ENCODE data around the gene NUP37.
"Not testable (repeated sequence)": the region's sequence is repeated elsewhere in the genome, so short reads cannot be mapped to it uniquely, and the experiment has no call there.

NUP37 gene

GRCh38 chr12:102106905-102107304 is 13.0 kb downstream of the NUP37 start:
- H3K4me3 ChIP-seq (ENCODE audit: control insufficient read depth, low read depth, low read length), result no peak overlapping the region
- no peak for TF ChIP-seq CTCF (IDR thresholded peaks at IDR 0.05; ENCODE audit: control insufficient read depth, insufficient read depth, low read depth, low read length, missing control alignments)
- no peak for DNase-seq (ENCODE audit: low read depth)

- no peak for TF ChIP-seq CTCF (IDR thresholded peaks at IDR 0.05; ENCODE audit: control insufficient read depth, insufficient read depth, low read depth, low read length, missing control alignments)
- no peak overlapping the region for H3K4me3 ChIP-seq (ENCODE audit: control insufficient read depth, low read depth, low read length)
- DNase-seq (ENCODE audit: low read depth), result no peak
Measured at GRCh38 chr12:102096855-102097254, 23.1 kb downstream of the NUP37 start.

- H3K4me3 ChIP-seq (ENCODE audit: control insufficient read depth, low read depth, low read length), result no peak overlapping the region
- peak; percentile 47 for TF ChIP-seq CTCF (IDR thresholded peaks at IDR 0.05; ENCODE audit: control insufficient read depth, insufficient read depth, low read depth, low read length, missing control alignments)
- DNase-seq (ENCODE audit: low read depth), result no peak
Measured at GRCh38 chr12:102095677-102096263, 24.1 kb downstream of the NUP37 start.

- no peak for TF ChIP-seq CTCF (IDR thresholded peaks at IDR 0.05; ENCODE audit: control insufficient read depth, insufficient read depth, low read depth, low read length, missing control alignments)
- no peak overlapping the region for H3K4me3 ChIP-seq (ENCODE audit: control insufficient read depth, low read depth, low read length)
- DNase-seq (ENCODE audit: low read depth), result no peak
Measured at GRCh38 chr12:102093319-102093718, 26.6 kb downstream of the NUP37 start.

- H3K4me3 ChIP-seq (ENCODE audit: control insufficient read depth, low read depth, low read length); DNase-seq (ENCODE audit: low read depth): not testable (repeated sequence)
Measured at GRCh38 chr12:102089228-102089835, 30.6 kb downstream of the NUP37 start.

- no peak for DNase-seq (ENCODE audit: low read depth)
- TF ChIP-seq CTCF (IDR thresholded peaks at IDR 0.05; ENCODE audit: control insufficient read depth, insufficient read depth, low read depth, low read length, missing control alignments), result no peak
- no peak overlapping the region for H3K4me3 ChIP-seq (ENCODE audit: control insufficient read depth, low read depth, low read length)
Measured at GRCh38 chr12:102080842-102081241, 39.1 kb downstream of the NUP37 start.

GRCh38 chr12:102072092-102072491 is 47.8 kb downstream of the NUP37 start:
- not testable (repeated sequence) for DNase-seq (ENCODE audit: low read depth); H3K4me3 ChIP-seq (ENCODE audit: control insufficient read depth, low read depth, low read length)

GRCh38 chr12:102069707-102070106 is 50.2 kb downstream of the NUP37 start:
- H3K4me3 ChIP-seq (ENCODE audit: control insufficient read depth, low read depth, low read length), result no peak overlapping the region
- DNase-seq (ENCODE audit: low read depth), result no peak
- TF ChIP-seq CTCF (IDR thresholded peaks at IDR 0.05; ENCODE audit: control insufficient read depth, insufficient read depth, low read depth, low read length, missing control alignments), result no peak

Measured in AG09309 (cell line).